ENCODE data around the gene AQP12B.

AQP12B gene

GRCh38 chr2:240717681-240718581 is 35.2 kb upstream of the AQP12B start:
- no peak for DNase-seq

DNA sequence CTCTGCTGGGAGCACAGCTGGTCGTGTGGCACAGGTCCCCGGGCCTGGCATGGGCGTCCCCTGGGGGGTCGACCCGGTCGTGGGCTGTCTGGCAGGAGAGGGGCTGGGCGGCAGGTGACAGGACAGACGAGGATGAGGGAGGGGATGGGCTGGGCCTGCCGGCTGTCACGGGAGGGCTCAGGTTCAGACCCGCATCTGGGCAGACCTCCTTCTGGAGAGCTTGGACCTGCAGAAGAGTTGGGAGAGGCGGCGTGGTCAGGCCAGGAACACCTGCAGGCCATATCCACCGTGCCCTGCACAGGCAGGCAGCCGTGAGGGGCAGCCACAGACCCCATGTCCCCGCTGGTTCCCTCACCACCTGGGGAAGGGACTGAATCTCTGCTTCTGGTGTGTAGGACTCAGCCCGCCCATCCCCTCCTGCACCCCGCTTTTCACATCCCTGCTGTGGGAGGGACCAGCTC is 34.5 kb upstream of the AQP12B start:
- DNase-seq, result no peak

- no peak for DNase-seq
Measured at GRCh38 chr2:240716130-240716798, 33.6 kb upstream of the AQP12B start.

DNA sequence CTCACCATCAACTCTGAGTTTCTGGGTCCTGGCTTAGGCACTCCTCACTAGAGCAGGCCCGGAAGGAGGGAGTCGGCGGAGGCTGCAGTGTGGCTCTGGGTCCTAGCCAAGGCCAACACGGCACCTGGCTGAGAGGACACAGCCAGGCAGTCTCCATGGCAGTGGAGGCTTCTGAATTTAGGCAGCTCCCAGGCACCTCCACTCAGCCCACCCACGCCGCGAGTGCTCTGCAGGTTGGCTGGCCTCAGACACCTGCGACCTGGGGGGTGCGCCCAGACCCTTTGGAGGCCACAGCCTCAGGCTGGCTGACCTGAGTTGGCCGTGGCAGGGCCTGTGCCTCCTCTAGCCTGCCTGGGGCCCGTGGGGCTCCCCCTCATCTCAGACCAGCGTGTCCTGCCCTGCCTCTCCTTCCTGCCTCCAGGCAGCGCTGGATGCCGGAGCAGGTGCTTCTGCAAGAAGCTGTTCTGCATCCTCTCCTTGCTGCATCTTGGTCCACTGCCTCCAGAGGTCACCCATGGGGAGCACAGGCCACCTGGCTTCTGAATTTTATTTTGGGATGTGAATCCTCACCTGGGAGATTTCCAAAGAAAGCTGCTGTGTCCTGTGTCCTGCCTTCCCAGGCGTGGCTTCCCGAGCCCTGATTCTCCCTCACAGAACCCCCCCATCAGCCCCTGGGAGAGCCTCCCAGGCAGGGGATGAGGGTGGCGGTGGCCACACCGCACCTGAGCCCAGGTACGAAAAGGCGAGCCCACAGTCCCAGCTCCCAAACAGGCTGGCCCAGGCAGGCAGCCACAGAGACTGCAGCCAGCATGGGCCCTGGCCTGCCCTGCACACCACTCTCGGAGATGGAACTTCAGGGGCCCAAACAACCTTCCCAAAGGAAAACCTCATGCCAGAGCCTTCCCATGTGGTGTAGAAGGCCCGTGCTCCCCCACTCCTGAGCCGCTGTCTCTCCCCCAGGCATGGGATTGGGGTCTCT is 32.4 kb upstream of the AQP12B start:
- peak in 1 of 14 donors; percentile 31 for DNase-seq

DNA sequence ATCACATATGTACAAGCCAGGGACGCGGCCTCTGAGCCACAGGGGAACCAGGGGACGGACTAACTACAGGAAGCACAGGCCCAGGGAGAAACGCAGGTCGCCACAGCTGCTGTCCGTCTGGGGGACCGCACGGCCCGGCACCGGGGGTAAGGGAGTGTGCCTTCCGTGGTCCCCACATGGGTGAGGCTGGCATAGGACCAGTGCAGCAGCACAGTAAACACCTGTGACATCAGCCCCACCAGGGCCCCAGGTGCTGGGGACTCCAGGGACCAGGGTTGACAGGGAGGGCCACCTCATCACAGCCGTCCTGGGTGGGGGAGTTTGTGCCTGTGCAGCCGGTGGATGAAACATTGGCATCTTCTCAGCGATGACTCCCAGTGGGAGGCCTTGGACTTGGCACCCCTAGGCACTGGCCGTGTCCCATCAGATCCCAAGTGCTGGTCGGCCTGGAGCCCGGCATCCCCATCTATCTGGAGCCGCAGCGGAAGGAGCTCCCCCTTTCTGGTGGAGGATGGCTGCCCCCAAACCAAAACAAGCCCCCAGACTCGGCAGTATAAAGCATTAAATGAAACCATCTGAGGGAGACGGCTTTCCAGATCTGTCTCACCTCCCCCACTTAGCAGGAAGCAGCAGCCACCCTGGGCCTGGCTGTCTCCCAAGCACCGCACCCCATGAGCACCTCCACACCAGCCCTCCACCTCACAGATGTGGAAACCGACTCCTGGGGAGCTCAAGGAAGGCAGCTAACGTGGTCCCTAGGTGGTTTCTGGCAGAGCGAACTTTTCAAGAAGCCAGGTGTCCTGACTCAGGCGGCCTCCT is 31.5 kb upstream of the AQP12B start:
- DNase-seq, result peak in 1 of 14 donors; percentile 49

DNA sequence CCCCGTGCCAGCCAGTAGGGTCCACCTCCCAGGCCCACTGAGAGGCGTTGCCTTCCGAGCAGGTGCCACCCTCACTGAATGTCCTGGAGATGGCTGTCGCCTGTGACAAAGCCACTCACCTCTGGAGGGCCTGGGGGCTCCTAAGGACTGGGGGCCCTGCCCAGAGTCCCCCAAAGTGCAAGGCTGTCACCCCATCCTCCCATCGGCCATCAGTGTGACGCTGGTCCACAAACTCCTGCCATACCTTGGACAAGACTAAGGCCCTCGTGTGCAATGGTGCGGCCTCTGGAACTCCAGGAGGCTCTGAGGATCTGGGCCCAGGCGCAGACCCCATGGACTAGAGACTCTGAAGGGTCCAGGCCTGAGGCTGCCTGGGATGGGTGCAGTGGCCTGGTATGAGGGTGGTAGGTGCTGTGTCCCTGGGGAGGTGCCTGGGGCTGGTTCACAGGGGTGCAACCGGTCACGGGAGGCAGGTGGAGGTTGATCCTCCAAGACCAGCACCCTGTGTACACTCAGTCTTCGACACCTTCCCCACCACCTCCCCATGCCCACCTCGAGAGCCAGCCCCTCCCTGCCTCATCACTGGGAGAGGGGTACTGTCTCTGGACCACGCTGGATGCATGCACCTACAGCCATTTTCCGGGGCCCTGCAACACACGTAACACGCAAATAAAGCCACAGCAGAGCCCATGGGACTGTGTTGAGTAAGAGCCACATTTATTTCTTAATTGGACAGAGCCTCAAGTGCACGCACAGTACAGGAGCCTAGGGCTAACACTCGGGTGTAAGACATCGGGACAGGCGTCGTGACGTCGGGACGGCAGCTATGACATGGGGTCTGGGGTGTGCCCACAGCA is 30.6 kb upstream of the AQP12B start:
- no peak for DNase-seq

- no peak for DNase-seq
Measured at GRCh38 chr2:240712121-240712520, 29.4 kb upstream of the AQP12B start.

- DNase-seq, result no peak
Measured at GRCh38 chr2:240711701-240712100, 29.0 kb upstream of the AQP12B start.

- no peak for DNase-seq
Measured at GRCh38 chr2:240711296-240711695, 28.6 kb upstream of the AQP12B start.

DNA sequence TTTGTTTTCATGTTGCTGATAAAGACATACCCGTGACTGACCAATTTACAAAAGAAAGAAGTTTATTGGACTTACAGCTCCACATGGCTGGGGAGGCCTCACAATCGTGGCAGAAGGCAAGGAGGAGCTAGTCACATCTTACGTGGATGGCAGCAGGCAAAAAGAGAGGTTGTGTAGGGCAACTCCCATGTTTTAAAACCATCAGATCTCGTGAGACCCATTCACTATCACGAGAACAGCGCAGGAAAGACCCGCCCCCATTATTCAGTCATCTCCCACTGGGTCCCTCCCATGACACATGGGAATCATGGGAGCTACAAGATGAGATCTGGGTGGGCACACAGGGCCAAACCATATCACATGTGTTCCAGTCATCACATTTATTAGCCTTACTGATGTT is 25.8 kb upstream of the AQP12B start:
- DNase-seq, result no peak

- DNase-seq, result no peak
Measured at GRCh38 chr2:240707821-240708220, 25.1 kb upstream of the AQP12B start.

DNA sequence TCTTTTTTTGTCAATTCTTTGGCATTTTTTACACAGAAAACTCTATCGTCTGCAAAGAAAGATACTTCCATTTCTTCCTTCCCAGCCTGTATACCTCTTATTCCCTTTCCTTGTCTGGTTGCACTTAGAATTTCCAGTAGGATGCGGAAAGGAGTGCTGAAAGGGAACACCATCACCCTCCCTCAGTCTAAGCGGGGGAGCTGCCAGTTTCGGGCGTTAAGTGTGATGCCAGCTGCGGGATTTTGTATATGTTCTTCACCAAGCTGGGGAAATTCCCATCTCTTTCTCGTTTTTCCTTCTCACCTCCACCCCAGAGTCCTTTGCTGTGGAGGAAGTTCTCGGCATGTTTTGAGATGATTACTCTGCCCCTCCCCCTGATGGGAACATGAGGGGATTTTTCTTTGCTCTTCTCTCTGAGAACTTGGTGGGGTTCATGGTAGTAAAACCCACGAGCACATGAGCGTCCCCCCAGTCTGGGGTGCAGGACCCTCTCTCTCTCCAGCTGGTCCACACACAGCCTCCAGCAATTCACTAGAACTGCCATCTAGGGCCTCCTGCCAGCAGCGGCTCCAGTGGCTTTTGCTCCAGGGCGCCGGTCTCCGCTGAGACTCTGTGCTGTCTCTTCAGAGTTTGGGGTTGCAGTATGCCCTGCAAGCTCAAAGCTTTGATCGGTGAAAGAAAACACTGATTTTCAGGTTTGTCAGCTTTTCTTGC is 24.5 kb upstream of the AQP12B start:
- no peak for DNase-seq

DNA sequence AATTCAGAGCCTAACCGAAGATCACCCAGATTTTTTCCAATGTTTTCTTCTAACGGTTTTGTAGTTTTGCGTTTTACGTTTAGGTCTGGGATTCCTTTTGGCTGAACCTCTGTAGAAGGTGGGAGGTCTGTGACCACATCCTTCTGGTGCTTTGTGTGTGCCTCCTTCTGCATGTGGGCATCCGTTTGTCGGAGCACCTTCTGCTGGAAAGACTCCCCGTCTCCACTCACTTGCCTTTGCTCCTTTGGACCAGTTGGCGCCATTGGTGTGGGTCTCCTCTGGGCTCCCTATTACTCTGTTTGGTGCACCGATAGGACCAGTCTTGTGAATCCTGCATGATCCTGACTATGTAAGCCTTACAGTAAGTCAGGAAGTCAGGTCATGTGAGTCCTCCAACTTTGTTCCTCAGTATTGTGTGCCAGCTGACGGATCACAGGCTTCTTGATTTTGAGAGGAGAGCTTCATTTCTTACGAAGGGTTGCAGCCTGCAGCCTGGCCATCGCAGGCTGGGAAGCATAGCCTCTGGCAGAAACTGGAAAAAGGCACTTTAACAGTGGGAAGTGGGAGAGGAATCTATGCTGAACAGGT is 22.6 kb upstream of the AQP12B start:
- no peak for DNase-seq

- DNase-seq, result no peak
Measured at GRCh38 chr2:240704651-240705050, 22.0 kb upstream of the AQP12B start.

GRCh38 chr2:240703417-240704341 is 21.0 kb upstream of the AQP12B start:
- no peak for DNase-seq

- DNase-seq, result no peak
Measured at GRCh38 chr2:240702640-240703011, 19.9 kb upstream of the AQP12B start.

- DNase-seq, result no peak
Measured at GRCh38 chr2:240701736-240702639, 19.3 kb upstream of the AQP12B start.
